ENCODE results near the gene RASGEF1B. TPM values are rescaled to one million over a fixed set of nuclear protein-coding genes. Genes with fewer than 3 reads are reported as not detected.
"Not testable (repeated sequence)": the region's sequence is repeated elsewhere in the genome, so short reads cannot be mapped to it uniquely, and the experiment has no call there.

RASGEF1B gene
- total RNA-seq, 8 experiments from 2014 or later: 2.1 to 65.9 (median 44.3) TPM

GRCh38 chr4:81492606-81493230, 21.0 kb upstream of the RASGEF1B start:
- in situ Hi-C loops (cut with MboI; ENCODE audit: low pct_unique_long_range_greater_than_20kb in 2 of 9, low sequenced_read_pairs in 9 of 9, unreplicated experiment in 9 of 9): no loop called here
- no peaks in the 10 kb centered on the region for H3K4me1 ChIP-seq (replicated peaks in 1 of 2)
- ATAC-seq (replicated peaks in 6 of 8): no peak
- H3K27ac ChIP-seq: no peak overlapping the region
- H3K4me3 ChIP-seq: no peak overlapping the region
- 38 to 100% (median 80%) methylated on average over 1 of the region's 1 CpG; no CpG with 5 or more reads in 1 of the 10 experiments for WGBS, 10 experiments

DNA sequence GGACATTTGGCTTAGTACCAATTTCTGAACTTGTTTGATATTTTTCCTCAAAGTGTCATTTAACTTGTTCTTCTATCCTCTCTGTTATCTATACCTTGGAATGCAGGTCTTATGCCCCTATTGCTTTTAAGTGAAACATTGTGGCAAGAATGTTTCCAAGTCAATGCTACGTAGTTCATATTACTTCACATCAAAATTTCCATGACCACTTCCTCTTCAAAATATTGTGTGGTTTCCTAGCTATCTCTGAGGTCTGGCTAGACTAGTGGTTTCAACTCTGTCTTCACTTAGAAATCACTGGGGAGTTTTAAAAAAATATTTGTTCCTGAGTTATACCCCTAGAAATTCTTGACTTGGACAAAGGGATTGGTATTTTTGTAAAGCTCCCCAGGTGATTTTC, 20.2 kb upstream of the RASGEF1B start:
- no peak for ATAC-seq (replicated peaks in 6 of 8)
- no peak overlapping the region for H3K27ac ChIP-seq
- 80 to 100% (median 100%) methylated on average over 1 of the region's 1 CpG; no CpG with 5 or more reads in 2 of the 10 experiments for WGBS, 10 experiments
- no peak overlapping the region for H3K4me3 ChIP-seq
- no peaks in the 10 kb centered on the region for H3K4me1 ChIP-seq (replicated peaks in 1 of 2)
- in situ Hi-C loops (cut with MboI; ENCODE audit: low pct_unique_long_range_greater_than_20kb in 2 of 9, low sequenced_read_pairs in 9 of 9, unreplicated experiment in 9 of 9): no loop called here

DNA sequence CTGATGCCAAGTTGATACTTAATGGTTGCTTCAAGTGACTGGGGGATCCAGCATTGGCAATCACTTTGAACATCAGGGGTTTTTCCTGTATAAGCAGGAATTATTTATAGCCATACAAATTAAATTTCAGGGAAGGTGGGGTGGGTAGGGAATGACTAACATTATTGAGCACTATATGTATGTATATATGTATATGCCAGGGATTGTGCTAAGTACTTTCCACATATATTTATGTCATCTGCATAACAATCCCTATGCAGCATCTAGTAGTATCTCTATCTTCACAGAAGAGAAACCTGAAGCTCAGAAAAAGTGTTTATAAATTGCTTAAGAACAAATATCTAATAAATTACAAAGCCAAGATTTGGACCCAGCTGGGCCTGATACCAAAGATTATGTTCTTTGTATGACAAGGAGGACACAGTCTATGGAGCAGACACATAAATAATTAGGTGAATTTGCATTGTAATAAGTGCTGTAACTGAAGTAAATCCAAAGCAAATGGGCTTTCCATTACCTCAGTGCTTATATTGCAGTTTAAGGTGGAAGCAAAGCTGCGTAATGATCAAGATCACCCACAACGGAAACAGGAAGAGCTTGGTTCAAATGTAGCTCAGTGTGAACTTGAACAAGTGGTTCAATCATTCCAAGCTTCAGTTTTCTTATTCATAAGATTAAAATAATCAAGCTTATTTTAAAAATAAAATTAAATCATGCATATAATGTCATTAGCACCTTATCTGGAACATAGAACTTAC, 18.9 kb upstream of the RASGEF1B start:
- ATAC-seq (replicated peaks in 6 of 8): peak in 4 of 8 experiments; percentile 25 to 86 (median 60)

GRCh38 chr4:81486502-81486901, 14.8 kb upstream of the RASGEF1B start:
- Histone ChIP-seq H3K4me1 (replicated peaks in 1 of 2) (peaks cover 0 to 11% of the 10 kb centered on the region in 2 donors), H3K27ac (no peak overlapping the region), H3K4me3 (no peak overlapping the region)
- WGBS, 10 experiments: 33 to 89% (median 80%) methylated on average over 1 of the region's 1 CpG; no CpG with 5 or more reads in 3 of the 10 experiments
- ATAC-seq (replicated peaks in 6 of 8): no peak
- in situ Hi-C loops (cut with MboI; ENCODE audit: low pct_unique_long_range_greater_than_20kb in 2 of 9, low sequenced_read_pairs in 9 of 9, unreplicated experiment in 9 of 9): no loop called here

More for the DNA sequence above, 18.9 kb upstream of the RASGEF1B start:
- H3K27ac ChIP-seq: no peak overlapping the region
- no peak overlapping the region for H3K4me3 ChIP-seq
- WGBS, 10 experiments: 42 to 100% (median 83%) methylated on average over 2 of the region's 2 CpGs; no CpG with 5 or more reads in 2 of the 10 experiments
- in situ Hi-C loops (cut with MboI; ENCODE audit: low pct_unique_long_range_greater_than_20kb in 2 of 9, low sequenced_read_pairs in 9 of 9, unreplicated experiment in 9 of 9): no loop called here
- H3K4me1 ChIP-seq (replicated peaks in 1 of 2): peaks cover 0 to under 1% of the 10 kb centered on the region in 2 donors

DNA sequence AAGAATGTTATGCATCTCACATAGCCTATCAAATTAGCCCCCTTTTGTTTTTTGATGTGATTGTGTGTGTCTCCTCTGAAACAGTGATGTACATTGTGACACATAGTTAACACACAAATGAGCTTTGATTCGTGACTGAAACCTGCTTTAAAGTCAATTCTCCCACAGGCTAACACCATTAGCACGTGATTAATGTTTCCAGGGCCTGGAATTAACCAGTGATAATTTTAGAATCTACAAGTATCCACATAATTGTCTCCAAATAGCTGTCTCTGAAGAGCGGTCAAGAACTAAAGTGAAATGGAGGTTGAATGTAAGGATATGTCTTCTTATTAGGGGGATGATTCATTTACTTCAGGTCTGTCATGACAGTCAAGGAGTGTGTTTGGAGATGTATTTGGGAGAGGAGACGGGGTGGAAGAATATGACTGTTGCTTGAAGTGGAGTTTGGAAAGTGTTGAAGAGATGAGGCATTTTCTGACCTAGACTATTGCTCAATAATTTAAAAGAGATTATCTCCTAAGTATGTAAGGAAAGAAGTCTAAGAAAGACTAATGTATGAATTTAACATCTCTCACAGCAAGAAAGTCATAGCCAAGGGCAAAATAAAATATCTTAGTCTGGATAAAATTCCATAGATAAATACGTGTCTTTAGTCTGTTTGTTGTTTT, 13.7 kb upstream of the RASGEF1B start:
- peaks cover 0 to 11% of the 10 kb centered on the region in 2 donors for H3K4me1 ChIP-seq (replicated peaks in 1 of 2)
- H3K27ac ChIP-seq: no peak overlapping the region
- in situ Hi-C loops (cut with MboI; ENCODE audit: low pct_unique_long_range_greater_than_20kb in 2 of 9, low sequenced_read_pairs in 9 of 9, unreplicated experiment in 9 of 9): no loop called here
- no peak overlapping the region for H3K4me3 ChIP-seq
- peak in 5 of 8 experiments; percentile 30 to 52 (median 44) for ATAC-seq (replicated peaks in 6 of 8)
- 14 to 100% (median 58%) methylated on average over 1 to 5 of the region's 5 CpGs for WGBS, 10 experiments

- no peak for ATAC-seq (replicated peaks in 6 of 8)
- H3K4me1 ChIP-seq (replicated peaks in 1 of 2): peaks cover 0 to 11% of the 10 kb centered on the region in 2 donors
These were observed 10.6 kb upstream of the RASGEF1B start for GRCh38 chr4:81482326-81482725.

DNA sequence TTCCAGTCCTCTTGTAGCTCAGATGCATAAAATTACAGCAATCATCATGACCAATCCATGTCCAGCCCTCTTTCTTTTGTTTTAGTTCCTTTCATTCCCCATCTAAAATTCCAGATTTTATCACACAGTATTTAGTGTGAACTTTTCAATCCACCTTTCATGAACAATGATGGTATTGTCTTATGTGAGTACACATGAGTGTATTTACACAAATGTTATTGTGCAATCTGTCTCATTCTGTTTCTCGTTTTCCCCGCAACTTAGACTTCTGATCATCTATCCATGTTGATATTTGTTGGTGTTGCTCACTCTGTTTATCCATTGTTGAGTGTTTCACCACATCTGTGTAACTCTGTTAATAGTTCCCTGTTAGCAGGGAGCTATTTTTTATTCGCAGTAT, 9.4 kb upstream of the RASGEF1B start:
- 54 to 100% (median 93%) methylated on average over 2 to 3 of the region's 3 CpGs for WGBS, 10 experiments
- Histone ChIP-seq H3K27ac (no peak overlapping the region), H3K4me1 (replicated peaks in 1 of 2) (peaks cover 0 to 11% of the 10 kb centered on the region in 2 donors), H3K4me3 (no peak overlapping the region)
- no peak for ATAC-seq (replicated peaks in 6 of 8)
- in situ Hi-C loops (cut with MboI; ENCODE audit: low pct_unique_long_range_greater_than_20kb in 2 of 9, low sequenced_read_pairs in 9 of 9, unreplicated experiment in 9 of 9): no loop called here

More at GRCh38 chr4:81482326-81482725, 10.6 kb upstream of the RASGEF1B start:
- 28 to 100% (median 75%) methylated on average over 1 to 3 of the region's 3 CpGs; no CpG with 5 or more reads in 1 of the 10 experiments for WGBS, 10 experiments
- Histone ChIP-seq H3K4me3 (no peak overlapping the region), H3K27ac (no peak overlapping the region)
- in situ Hi-C loops (cut with MboI; ENCODE audit: low pct_unique_long_range_greater_than_20kb in 2 of 9, low sequenced_read_pairs in 9 of 9, unreplicated experiment in 9 of 9): no loop called here

GRCh38 chr4:81479573-81479972, 7.9 kb upstream of the RASGEF1B start:
- H3K27ac ChIP-seq; H3K4me3 ChIP-seq; ATAC-seq (replicated peaks in 6 of 8); H3K4me1 ChIP-seq (replicated peaks in 1 of 2): not testable (repeated sequence)
- in situ Hi-C loops (cut with MboI; ENCODE audit: low pct_unique_long_range_greater_than_20kb in 2 of 9, low sequenced_read_pairs in 9 of 9, unreplicated experiment in 9 of 9): loop anchor here in 2 of 9 experiments (10.0 kb wide), 1 partner anchor 365 kb away; no protein-coding TSS in a partner anchor
- WGBS, 10 experiments: 0 to 100% (median 31%) methylated on average over 1 to 2 of the region's 2 CpGs; no CpG with 5 or more reads in 4 of the 10 experiments

- in situ Hi-C loops (cut with MboI; ENCODE audit: low pct_unique_long_range_greater_than_20kb in 2 of 9, low sequenced_read_pairs in 9 of 9, unreplicated experiment in 9 of 9): loop anchor here in 7 of 9 experiments (10.0 to 25.0 kb wide), 5 partner anchors 364 to 789 kb away; no protein-coding TSS in a partner anchor
- peaks cover 8 to 10% of the 10 kb centered on the region in 2 donors for H3K4me1 ChIP-seq (replicated peaks in 1 of 2)
- not testable (repeated sequence) for H3K4me3 ChIP-seq; ATAC-seq (replicated peaks in 6 of 8); H3K27ac ChIP-seq
- WGBS, 10 experiments: 57 to 100% (median 68%) methylated on average over 1 to 12 of the region's 19 CpGs; no CpG with 5 or more reads in 3 of the 10 experiments
These were observed 1.9 kb upstream of the RASGEF1B start for GRCh38 chr4:81473331-81474265.

DNA sequence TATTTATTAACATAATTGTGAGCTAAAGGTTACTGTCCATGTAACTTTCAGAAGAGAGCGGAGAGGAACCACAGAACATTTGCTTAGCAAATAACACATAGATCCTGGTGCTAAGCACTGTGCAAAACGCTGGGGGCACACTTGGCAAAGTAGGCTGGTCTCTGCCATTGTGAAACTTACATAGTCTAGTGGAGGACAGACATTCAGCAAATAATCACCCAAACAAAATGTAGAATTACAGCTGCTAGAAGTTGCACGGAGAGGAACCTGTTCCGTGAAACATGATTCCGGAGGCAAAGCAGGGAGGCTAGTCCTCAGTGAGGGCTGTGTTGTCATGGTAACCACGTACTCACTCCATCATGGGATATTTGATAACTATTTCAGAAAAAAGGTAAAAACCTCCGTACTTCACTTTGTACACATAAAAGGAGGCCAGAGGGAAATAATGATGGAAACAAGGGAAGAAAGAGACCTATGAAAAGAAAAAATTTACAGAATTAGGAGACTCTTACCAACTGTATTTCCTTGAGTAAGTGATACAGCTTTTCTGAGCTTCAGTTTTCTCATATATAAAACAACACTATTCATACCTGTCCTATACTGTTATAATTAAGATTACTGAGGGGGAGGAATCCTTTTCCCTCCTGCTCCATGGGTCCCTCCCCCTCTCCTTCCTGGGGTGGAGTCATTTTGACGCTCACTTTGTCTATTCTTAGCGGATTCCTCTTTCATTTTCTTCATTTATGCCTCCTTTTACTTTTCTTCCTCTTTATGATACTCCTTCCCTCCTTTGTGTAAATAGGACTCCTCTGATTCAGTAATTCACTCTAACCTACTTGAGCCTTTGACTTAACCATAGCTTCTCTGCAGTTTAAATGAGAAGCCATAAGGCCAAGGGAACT, 825 bp upstream of the RASGEF1B start:
- Histone ChIP-seq H3K4me1 (replicated peaks in 1 of 2) (peaks cover 10 to 12% of the 10 kb centered on the region in 2 donors), H3K27ac (no peak overlapping the region), H3K4me3 (peak overlapping the region; percentile 60 to 83 (median 72))
- in situ Hi-C loops (cut with MboI; ENCODE audit: low pct_unique_long_range_greater_than_20kb in 2 of 9, low sequenced_read_pairs in 9 of 9, unreplicated experiment in 9 of 9): loop anchor here in 7 of 9 experiments (10.0 to 25.0 kb wide), 5 partner anchors 365 to 790 kb away; no protein-coding TSS in a partner anchor
- 0 to 73% (median 52%) methylated on average over 1 to 9 of the region's 9 CpGs for WGBS, 10 experiments
- peak; percentile 11 to 53 (median 42) for ATAC-seq (replicated peaks in 6 of 8)

DNA sequence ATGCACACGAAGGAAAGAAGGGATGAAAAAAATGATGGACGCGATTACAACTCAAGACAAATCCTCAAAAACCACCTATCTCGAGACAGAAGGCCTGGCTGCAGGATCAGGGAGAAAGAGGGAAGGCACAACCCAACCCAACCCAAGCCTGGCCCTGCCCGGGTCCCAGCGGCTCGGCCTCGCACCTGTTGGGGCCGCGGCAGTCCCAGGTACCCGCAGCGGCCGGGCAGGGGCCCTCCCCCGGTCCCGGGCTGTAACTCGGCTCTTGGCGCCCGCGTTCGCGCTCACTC, 464 bp downstream of the RASGEF1B start:
- WGBS, 10 experiments: 0 to 7% (median 0%) methylated on average over 2 to 11 of the region's 21 CpGs; no CpG with 5 or more reads in 3 of the 10 experiments
- peaks cover 13 to 16% of the 10 kb centered on the region in 2 donors for H3K4me1 ChIP-seq (replicated peaks in 1 of 2)
- ATAC-seq (replicated peaks in 6 of 8): peak in 1 of 8 experiments; percentile 4
- peak overlapping the region; percentile 60 to 83 (median 72) for H3K4me3 ChIP-seq
- no peak overlapping the region for H3K27ac ChIP-seq
- in situ Hi-C loops (cut with MboI; ENCODE audit: low pct_unique_long_range_greater_than_20kb in 2 of 9, low sequenced_read_pairs in 9 of 9, unreplicated experiment in 9 of 9): loop anchor here in 7 of 9 experiments (10.0 to 25.0 kb wide), 5 partner anchors 366 to 791 kb away; no protein-coding TSS in a partner anchor
